ENCODE measurements around the gene ZNF595. TPM values are rescaled to one million over a fixed set of nuclear protein-coding genes. Genes with fewer than 3 reads are reported as not detected.
A peak's percentile ranks its signal among the peaks of the same experiment; 100 is the strongest.

Gene ZNF595
- total RNA-seq, 1 donor from 2014 or later = 3.4 TPM

DNA sequence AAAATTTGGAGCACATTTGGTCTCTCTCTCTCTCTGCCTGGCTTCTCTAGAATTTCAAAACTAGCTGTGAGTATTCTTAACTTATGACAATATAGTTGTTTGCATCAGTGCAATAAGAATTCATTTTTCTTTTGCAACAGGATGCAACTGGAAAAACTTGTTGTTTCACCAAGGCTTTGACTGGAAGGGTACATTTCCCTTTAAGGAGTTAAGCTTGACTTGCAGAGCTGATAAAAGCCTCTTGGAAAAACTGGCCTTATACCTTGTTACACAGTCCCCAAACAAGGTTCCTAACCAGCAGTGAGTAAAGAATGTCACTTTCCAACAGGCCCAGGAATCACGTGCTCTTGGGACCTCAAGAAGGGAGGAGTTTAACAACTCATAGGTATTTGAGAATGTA, 45.3 kb downstream of the ZNF595 start:
- intact Hi-C loops (cut with DNase I) = no loop called here
- DNase-seq (ENCODE audit: low spot score in 2 of 2) = no peak
- TF ChIP-seq, protein P1, sequence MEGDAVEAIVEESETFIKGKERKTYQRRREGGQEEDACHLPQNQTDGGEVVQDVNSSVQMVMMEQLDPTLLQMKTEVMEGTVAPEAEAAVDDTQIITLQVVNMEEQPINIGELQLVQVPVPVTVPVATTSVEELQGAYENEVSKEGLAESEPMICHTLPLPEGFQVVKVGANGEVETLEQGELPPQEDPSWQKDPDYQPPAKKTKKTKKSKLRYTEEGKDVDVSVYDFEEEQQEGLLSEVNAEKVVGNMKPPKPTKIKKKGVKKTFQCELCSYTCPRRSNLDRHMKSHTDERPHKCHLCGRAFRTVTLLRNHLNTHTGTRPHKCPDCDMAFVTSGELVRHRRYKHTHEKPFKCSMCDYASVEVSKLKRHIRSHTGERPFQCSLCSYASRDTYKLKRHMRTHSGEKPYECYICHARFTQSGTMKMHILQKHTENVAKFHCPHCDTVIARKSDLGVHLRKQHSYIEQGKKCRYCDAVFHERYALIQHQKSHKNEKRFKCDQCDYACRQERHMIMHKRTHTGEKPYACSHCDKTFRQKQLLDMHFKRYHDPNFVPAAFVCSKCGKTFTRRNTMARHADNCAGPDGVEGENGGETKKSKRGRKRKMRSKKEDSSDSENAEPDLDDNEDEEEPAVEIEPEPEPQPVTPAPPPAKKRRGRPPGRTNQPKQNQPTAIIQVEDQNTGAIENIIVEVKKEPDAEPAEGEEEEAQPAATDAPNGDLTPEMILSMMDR (IDR thresholded peaks at IDR 0.05) = no peak

DNA sequence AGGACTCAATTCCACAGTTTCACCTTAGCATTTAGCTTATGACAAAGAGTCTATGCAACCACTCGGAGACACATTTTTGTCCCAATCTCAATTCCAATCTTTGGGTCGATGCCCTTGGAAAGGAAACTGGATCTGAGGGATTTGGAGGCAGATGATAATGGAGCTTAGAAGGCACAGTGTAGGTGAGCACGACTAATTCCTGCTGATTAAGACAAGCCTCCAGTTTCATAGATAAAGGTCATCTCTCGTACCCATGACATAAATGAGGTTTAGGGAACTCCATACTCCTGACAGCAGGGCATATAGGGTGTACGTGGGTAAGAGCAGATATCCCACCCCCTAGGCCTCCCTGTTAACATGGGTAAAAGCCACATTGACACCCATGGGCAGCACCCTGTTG, 46.7 kb downstream of the ZNF595 start:
- Histone ChIP-seq H3K4me3 (no peak overlapping the region), H3K27me3 (no peaks in the 10 kb centered on the region), H3K36me3 (no peaks in the 10 kb centered on the region), H3K9me3 (peaks cover 54 to 91% of the 10 kb centered on the region in 2 donors), H3K4me1 (no peaks in the 10 kb centered on the region), H3K27ac (no peak overlapping the region)
- intact Hi-C loops (cut with DNase I) = no loop called here
- TF ChIP-seq, protein P1 (IDR thresholded peaks at IDR 0.05) = no peak
- no peak for DNase-seq (ENCODE audit: low spot score in 2 of 2)

More for the DNA sequence above, 45.3 kb downstream of the ZNF595 start:
- Histone ChIP-seq H3K9me3 (peaks cover 69 to 92% of the 10 kb centered on the region in 2 donors), H3K27ac (no peak overlapping the region), H3K4me3 (no peak overlapping the region), H3K27me3 (no peaks in the 10 kb centered on the region), H3K4me1 (no peaks in the 10 kb centered on the region), H3K36me3 (no peaks in the 10 kb centered on the region)

DNA sequence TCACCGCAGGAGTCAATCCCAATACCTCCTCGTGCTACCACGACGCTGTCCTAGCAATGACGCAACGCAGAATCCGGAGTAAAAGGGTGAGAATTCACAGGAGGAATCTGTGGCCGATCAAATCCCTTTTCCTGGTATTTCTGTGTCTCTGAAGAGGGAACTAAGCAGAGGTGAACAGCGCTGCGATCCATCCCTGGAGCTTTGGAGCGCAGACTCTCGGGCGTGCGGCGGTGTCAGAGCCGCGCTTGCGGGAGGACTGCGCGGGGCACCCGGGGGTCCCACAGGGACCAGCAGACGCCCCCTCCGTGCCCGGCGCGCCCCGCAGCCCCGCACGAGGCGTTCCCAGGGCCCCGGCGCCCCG, 53.9 kb downstream of the ZNF595 start:
- peaks cover 4% of the 10 kb centered on the region for H3K27me3 ChIP-seq
- peaks cover 0 to 42% of the 10 kb centered on the region in 2 donors for H3K9me3 ChIP-seq
- no peaks in the 10 kb centered on the region for H3K4me1 ChIP-seq
- no peak for DNase-seq (ENCODE audit: low spot score in 2 of 2)
- peak overlapping the region; percentile 48 to 49 for H3K4me3 ChIP-seq
- no peak overlapping the region for H3K27ac ChIP-seq
- intact Hi-C loops (cut with DNase I) = no loop called here
- H3K36me3 ChIP-seq = no peaks in the 10 kb centered on the region
- TF ChIP-seq, protein P1 (IDR thresholded peaks at IDR 0.05) = no peak

DNA sequence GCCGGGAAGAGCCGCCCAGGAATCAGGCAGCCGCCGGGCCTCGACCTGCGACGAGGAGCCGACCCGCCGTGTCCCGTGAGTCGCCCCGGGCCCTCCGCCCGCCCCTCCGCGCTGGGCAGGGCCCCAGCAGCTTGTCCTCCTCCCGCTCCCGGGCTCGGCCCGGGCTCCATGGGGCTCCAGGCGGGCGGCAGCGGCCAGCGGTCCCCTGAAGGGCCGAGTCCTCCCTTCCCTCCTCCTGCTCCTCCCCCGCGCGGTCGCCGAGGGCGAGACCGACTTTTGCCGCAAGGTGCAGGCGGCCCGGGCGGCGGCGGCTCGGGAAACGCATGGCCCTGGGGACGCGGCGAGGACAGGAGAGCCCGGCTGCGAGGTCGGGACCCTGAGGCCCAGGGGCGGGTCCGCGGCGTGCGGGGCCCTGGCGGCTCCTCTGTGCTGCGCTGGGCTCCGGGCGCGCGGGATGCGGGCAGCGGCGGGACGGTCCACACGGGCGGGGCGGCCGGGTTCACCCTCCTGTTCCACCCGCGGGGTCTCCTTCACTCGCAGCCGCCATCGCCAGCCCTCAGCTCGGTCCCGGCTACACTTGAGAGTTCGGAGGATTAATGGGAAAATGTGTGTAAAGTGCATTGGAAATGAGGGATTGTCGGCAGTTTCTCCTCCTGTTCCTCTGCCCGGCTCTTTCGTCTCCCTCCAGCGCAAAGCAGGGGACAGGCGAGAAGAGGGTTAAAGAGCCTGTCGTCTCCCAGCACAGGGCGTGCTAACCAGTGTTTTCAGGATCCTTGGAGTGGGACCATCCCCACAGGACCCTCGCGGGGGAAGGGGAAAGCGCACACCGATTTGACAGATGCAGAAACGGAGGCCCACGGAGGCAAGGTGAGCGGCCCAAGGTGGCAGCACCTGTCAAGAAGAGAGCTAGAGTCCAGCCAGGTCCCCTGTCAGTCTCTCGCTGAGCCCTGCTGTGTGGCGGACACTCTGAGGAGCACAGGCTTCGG, 54.6 kb downstream of the ZNF595 start:
- H3K27ac ChIP-seq = no peak overlapping the region
- H3K4me1 ChIP-seq = no peaks in the 10 kb centered on the region
- intact Hi-C loops (cut with DNase I) = no loop called here
- peaks cover 4% of the 10 kb centered on the region for H3K27me3 ChIP-seq
- TF ChIP-seq, protein P1 (IDR thresholded peaks at IDR 0.05) = no peak
- H3K9me3 ChIP-seq = peaks cover 0 to 42% of the 10 kb centered on the region in 2 donors
- no peak for DNase-seq (ENCODE audit: low spot score in 2 of 2)
- peak overlapping the region; percentile 48 to 49 for H3K4me3 ChIP-seq
- no peaks in the 10 kb centered on the region for H3K36me3 ChIP-seq

DNA sequence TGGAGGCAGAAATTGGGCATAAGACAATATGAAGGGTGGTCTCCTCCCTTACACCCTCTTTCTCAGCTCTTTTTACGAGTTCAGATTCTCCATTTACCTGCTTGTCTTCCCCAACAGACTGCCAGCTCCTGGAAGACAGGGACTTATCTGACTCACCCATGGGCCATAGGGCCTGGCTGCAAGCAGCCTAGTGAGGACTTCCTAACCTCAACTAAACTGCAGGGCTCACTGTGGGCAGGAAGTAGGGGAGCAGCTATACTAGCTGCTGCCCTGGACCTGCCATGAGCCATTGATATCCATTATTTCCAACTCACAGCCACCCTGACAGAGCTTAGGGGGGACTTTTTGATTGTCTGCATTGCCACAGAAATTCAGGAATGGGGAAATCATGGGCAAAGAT, 59.6 kb downstream of the ZNF595 start:
- H3K4me3 ChIP-seq = no peak overlapping the region
- no peak for DNase-seq (ENCODE audit: low spot score in 2 of 2)
- H3K27ac ChIP-seq = no peak overlapping the region
- no peaks in the 10 kb centered on the region for H3K36me3 ChIP-seq
- intact Hi-C loops (cut with DNase I) = no loop called here
- no peaks in the 10 kb centered on the region for H3K9me3 ChIP-seq
- TF ChIP-seq, protein P1 (IDR thresholded peaks at IDR 0.05) = no peak
- no peaks in the 10 kb centered on the region for H3K4me1 ChIP-seq
- no peaks in the 10 kb centered on the region for H3K27me3 ChIP-seq

Measured in ascending aorta (tissue), 2 donors.